Activated naive CD4-positive, alpha-beta T cell treated with anti-CD3 and anti-CD28 coated beads, Interleukin-2, amount 50 U/mL, for 24 hours (primary cell): ENCODE measurements around the gene ARL10.
A peak's percentile ranks its signal among the peaks of the same experiment; 100 is the strongest.

Experiments
- H3K27ac Mint-ChIP-seq: one replicate; pipeline ENCODE4 v1.8.0; 2021; ENCODE audit warnings: mild to moderate bottlenecking, mixed read lengths
- H3K27me3 Mint-ChIP-seq: one replicate; pipeline ENCODE4 v1.8.0; 2021; ENCODE audit warnings: mixed read lengths
- H3K36me3 Mint-ChIP-seq: one replicate; pipeline ENCODE4 v1.8.0; 2021; ENCODE audit warnings: mixed read lengths
- H3K4me1 Mint-ChIP-seq: one replicate; pipeline ENCODE4 v1.8.0; 2021; ENCODE audit warnings: mixed read lengths
- H3K4me3 Mint-ChIP-seq: one replicate; pipeline ENCODE4 v1.8.0; 2021; ENCODE audit warnings: mild to moderate bottlenecking, mixed read lengths
- H3K9me3 Mint-ChIP-seq: one replicate; pipeline ENCODE4 v1.8.0; 2021; ENCODE audit warnings: mixed read lengths

The ARL10 gene

DNA sequence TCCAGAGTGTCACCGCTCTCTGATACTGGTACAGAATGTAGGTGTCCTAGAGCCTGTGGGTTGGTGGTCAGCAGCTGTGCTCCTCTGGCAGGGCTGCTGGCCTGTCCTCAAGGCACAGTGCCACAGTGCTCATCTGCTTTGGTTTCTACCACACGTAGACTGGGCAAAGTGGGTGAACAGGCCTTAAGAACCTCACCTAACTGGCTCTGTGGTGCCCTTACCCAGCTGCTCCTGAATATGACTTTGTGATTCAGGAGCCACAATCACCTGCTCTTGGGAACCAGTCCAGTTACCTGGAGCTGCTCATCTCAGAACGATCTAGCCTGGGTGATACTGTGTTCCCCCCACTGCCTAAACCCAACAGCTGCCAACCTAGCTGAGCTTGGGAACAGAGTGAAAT lies 16.7 kb downstream of the ARL10 start:
- peaks cover 28% of the 10 kb centered on the region for H3K4me1 Mint-ChIP-seq
- no peaks in the 10 kb centered on the region for H3K27me3 Mint-ChIP-seq
- H3K9me3 Mint-ChIP-seq = no peaks in the 10 kb centered on the region
- H3K4me3 Mint-ChIP-seq = no peak overlapping the region
- peaks cover 18% of the 10 kb centered on the region for H3K36me3 Mint-ChIP-seq
- no peak overlapping the region for H3K27ac Mint-ChIP-seq

DNA sequence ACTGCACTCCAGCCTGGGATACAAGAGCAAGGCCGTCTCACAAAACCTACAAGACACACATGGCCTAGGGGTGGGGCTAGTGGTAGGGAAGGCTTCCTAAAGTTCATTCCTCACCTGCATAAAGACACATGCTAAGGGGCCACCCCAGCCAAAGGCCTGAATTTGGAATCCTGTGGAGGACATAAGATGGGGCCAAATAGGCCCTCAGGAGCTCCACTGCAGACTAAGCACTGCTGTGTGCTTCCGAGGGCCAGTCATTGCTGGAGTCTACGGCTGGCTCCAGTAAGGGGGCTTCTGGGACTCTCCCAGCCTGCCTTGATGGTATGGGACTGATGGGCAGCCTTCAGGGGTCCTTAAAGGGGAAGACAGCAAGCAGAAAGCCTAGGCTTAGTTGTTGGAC lies 17.4 kb downstream of the ARL10 start:
- no peak overlapping the region for H3K4me3 Mint-ChIP-seq
- H3K27ac Mint-ChIP-seq = no peak overlapping the region
- H3K9me3 Mint-ChIP-seq = no peaks in the 10 kb centered on the region
- no peaks in the 10 kb centered on the region for H3K27me3 Mint-ChIP-seq
- H3K36me3 Mint-ChIP-seq = peaks cover 26% of the 10 kb centered on the region
- H3K4me1 Mint-ChIP-seq = peaks cover 33% of the 10 kb centered on the region

- no peaks in the 10 kb centered on the region for H3K27me3 Mint-ChIP-seq
- H3K4me3 Mint-ChIP-seq = no peak overlapping the region
- no peaks in the 10 kb centered on the region for H3K9me3 Mint-ChIP-seq
- no peak overlapping the region for H3K27ac Mint-ChIP-seq
- H3K4me1 Mint-ChIP-seq = peaks cover 33% of the 10 kb centered on the region
- H3K36me3 Mint-ChIP-seq = peaks cover 30% of the 10 kb centered on the region
Measured at GRCh38 chr5:176383248-176383905, 18.1 kb downstream of the ARL10 start.

DNA sequence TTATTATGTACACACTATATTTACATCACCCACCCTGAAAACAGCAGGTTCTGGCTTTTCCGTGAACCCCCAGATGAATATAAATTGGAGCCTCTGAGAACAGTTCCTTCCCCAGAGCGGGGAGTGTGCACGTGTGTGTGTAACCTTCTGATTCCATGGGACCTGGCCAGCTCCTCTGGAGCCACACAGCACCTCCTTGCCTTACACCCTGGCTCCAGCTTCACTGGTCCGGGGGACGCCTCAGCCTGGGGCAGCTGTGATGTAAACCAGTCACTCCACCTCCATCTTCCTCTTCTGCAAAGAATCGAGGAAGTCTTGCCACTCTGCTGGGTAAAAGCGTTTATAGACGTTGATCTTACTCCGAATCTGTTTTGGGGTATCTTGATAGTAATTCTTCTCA lies 18.7 kb downstream of the ARL10 start:
- Mint-ChIP-seq H3K9me3 (no peaks in the 10 kb centered on the region), H3K27ac (no peak overlapping the region), H3K4me3 (no peak overlapping the region), H3K36me3 (peaks cover 31% of the 10 kb centered on the region), H3K4me1 (peaks cover 33% of the 10 kb centered on the region), H3K27me3 (no peaks in the 10 kb centered on the region)

- Mint-ChIP-seq H3K27me3 (no peaks in the 10 kb centered on the region), H3K9me3 (no peaks in the 10 kb centered on the region), H3K4me1 (peaks cover 34% of the 10 kb centered on the region), H3K4me3 (no peak overlapping the region), H3K36me3 (peaks cover 31% of the 10 kb centered on the region), H3K27ac (no peak overlapping the region)
Measured at GRCh38 chr5:176384366-176384930, 19.2 kb downstream of the ARL10 start.

- Mint-ChIP-seq H3K27me3 (no peaks in the 10 kb centered on the region), H3K27ac (peak overlapping the region; percentile 12), H3K9me3 (no peaks in the 10 kb centered on the region), H3K4me3 (no peak overlapping the region), H3K4me1 (peaks cover 34% of the 10 kb centered on the region), H3K36me3 (peaks cover 27% of the 10 kb centered on the region)
Measured at GRCh38 chr5:176384991-176385390, 19.7 kb downstream of the ARL10 start.

DNA sequence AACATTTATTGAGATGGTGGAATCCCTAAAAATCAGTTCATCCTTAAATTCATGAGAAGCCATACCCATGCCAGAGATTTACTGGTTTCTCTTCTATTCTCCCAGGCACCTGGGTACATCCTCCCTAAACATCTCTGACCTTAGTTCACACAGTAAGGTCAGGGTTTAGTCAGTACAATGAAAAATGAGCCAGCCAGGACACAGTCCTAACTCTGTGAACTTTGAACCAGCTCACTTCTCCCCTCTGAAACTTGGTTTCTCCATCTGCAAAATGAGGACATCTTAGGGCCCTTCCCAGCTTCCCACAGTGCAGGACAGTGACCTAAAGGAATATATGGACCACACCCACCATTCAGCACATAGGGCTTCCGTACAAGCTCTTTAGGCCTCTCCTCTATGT lies 21.2 kb downstream of the ARL10 start:
- peak overlapping the region; percentile 100 for H3K4me3 Mint-ChIP-seq
- peak overlapping the region; percentile 17 for H3K27ac Mint-ChIP-seq
- H3K36me3 Mint-ChIP-seq = peaks cover 27% of the 10 kb centered on the region

DNA sequence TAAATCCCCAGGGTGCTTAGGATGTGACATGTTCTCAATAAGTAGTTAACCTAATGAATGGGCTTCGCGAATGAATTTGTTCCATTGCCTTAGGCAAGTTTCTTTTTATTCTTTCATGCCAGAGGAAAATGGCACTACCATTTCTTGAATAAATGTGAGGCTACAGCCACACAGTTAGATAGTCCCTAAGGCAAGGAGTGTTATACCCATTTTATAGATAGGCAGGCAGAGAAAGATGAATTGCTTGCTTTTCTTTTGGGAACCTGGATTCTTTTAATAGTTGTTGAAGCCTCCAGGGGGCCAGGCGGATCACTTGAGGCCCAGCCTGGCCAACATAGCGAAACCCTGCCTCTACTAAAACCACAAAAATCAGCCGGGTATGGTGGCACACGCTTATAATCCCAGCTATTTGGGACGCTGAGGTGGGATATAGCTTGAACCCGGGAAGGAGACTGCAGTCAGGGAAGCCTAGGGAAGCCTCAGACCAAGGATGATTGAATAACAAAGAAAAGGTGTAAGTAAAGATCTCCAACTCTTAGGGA lies 22.2 kb downstream of the ARL10 start:
- peaks cover 27% of the 10 kb centered on the region for H3K36me3 Mint-ChIP-seq
- peaks cover 32% of the 10 kb centered on the region for H3K4me1 Mint-ChIP-seq
- H3K4me3 Mint-ChIP-seq = peak overlapping the region; percentile 100

More for the DNA sequence above, 21.2 kb downstream of the ARL10 start:
- H3K9me3 Mint-ChIP-seq = no peaks in the 10 kb centered on the region
- H3K4me1 Mint-ChIP-seq = peaks cover 32% of the 10 kb centered on the region
- H3K27me3 Mint-ChIP-seq = no peaks in the 10 kb centered on the region

DNA sequence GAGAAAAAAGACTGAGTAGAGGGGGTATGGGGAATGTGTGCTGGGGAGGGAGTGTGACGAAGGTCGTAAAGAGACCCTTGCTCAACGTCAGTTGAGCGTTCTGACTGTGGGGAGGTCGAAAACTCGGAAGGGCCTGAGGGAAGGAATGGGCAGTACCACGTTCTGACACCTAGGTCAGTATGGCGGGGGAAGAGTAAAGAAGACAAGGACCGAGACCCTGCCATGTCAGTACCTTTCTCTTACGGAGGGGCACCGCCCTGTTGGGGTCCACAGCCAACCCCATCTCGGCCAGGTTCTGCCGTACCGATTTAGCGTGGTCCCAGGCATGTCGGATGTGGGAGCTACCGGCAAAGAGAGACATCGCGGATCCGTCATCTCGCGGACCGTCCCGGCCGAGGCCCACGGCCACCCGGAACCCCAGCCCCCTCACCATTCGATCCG lies 22.7 kb downstream of the ARL10 start:
- Mint-ChIP-seq H3K27ac (peak overlapping the region; percentile 100), H3K4me3 (peak overlapping the region; percentile 100), H3K27me3 (no peaks in the 10 kb centered on the region), H3K9me3 (no peaks in the 10 kb centered on the region), H3K4me1 (peaks cover 32% of the 10 kb centered on the region), H3K36me3 (peaks cover 27% of the 10 kb centered on the region)

More for the DNA sequence above, 22.2 kb downstream of the ARL10 start:
- no peaks in the 10 kb centered on the region for H3K9me3 Mint-ChIP-seq
- no peaks in the 10 kb centered on the region for H3K27me3 Mint-ChIP-seq
- H3K27ac Mint-ChIP-seq = peak overlapping the region; percentile 100

DNA sequence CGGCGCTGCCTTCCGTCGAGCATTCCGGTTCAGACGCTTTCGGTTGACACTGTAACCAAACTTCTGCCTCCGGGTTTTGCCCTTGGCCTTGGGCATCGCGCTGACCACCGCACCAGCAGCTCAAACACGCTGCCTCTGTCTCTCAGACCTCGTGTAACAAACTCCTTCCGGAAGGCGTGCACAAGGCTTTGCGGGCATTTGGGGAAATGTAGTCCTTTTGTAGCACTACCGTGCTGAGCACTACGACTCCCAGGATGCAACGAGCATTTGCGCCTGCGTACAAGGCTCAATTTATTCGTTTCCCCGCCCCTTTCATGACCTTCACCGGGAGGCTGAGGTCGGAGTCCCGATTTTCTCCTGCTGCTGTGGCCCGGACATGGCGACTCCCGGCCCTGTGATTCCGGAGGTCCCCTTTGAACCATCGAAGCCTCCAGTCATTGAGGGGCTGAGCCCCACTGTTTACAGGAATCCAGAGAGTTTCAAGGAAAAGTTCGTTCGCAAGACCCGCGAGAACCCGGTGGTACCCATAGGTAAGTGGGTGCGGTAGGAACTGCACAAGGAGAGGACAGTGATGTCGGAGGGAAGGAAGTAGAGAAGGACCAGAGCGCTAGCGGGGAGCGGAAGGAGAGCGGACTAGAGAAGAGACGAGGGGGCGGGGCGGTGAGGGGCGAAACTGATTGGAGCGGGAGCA lies 23.3 kb downstream of the ARL10 start, which contains the start of the genes HIGD2A and NOP16:
Gene HIGD2A (plus strand): TSS at position 308 of the 691 bp plus-strand sequence. CDS start 69 bp downstream, at position 377.
Gene NOP16 (minus strand): TSS at position 155 of the 691 bp plus-strand sequence. CDS start 59 bp downstream, at position 96.
- peak within 1 kb of the TSS; percentile 100 for H3K4me3 Mint-ChIP-seq
- H3K27ac Mint-ChIP-seq = peak within 1 kb of the TSS; percentile 100
- peaks cover 27% of the 10 kb centered on the region for H3K36me3 Mint-ChIP-seq
- no peaks in the 10 kb centered on the region for H3K27me3 Mint-ChIP-seq
- H3K4me1 Mint-ChIP-seq = peaks cover 32% of the 10 kb centered on the region
- no peaks in the 10 kb centered on the region for H3K9me3 Mint-ChIP-seq

DNA sequence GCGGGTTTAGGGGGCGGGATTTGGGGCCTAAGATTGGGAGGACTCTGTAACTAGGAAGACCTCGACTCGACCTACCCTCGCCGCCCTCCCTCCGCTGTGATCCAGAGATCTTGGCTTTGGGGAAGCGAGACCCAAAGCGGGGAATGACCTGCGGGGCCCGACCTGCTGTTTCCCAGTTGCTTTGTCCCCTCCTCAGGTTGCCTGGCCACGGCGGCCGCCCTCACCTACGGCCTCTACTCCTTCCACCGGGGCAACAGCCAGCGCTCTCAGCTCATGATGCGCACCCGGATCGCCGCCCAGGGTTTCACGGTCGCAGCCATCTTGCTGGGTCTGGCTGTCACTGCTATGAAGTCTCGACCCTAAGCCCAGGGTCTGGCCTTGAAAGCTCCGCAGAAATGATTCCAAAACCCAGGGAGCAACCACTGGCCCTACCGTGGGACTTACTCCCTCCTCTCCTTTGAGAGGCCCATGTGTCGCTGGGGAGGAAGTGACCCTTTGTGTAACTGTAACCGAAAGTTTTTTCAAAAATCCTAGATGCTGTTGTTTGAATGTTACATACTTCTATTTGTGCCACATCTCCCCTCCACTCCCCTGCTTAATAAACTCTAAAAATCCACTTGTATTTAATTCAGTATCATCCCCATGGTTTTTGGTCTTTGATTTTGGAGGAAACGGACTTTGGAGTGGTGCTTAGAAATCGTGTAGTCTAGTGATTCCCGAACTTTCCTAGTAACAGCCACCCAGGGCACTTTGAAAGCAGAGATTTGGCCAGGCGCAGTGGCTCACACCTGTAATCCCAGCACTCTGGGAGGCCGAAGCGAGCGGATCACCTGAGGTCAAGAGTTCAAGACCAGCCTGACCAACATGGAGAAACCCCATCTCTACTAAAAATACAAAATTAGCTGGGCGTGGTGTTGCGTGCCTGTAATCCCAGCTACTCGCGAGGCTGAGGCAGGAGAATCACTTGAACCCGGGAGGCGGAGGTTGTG lies 24.1 kb downstream of the ARL10 start:
- Mint-ChIP-seq H3K27ac (peak overlapping the region; percentile 100), H3K27me3 (no peaks in the 10 kb centered on the region), H3K4me1 (peaks cover 28% of the 10 kb centered on the region), H3K4me3 (peak overlapping the region; percentile 100), H3K9me3 (no peaks in the 10 kb centered on the region), H3K36me3 (peaks cover 27% of the 10 kb centered on the region)

- peaks cover 17% of the 10 kb centered on the region for H3K36me3 Mint-ChIP-seq
- no peaks in the 10 kb centered on the region for H3K9me3 Mint-ChIP-seq
- no peak overlapping the region for H3K27ac Mint-ChIP-seq
- peaks cover 14% of the 10 kb centered on the region for H3K4me1 Mint-ChIP-seq
- H3K4me3 Mint-ChIP-seq = no peak overlapping the region
- H3K27me3 Mint-ChIP-seq = no peaks in the 10 kb centered on the region
Measured at GRCh38 chr5:176391479-176391878, 26.2 kb downstream of the ARL10 start.

DNA sequence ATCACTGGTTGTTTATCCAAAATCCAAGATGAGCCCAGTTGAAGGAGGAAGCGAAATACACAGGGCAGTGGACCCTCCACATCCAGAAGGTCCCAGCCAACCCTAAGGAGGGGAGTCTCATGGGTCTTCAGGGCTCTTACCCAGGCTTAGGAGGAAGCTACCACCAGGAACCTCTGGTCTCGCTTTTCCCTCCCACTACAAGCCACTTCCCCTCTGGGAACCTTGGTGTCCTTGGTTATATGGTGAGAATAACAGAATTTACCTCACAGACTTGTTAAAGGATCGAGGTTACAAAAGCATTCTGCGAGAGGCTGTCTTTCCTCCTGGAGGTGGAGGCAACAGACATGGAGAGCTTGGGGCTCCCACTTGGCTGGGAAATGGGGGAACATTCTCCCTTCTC lies 26.7 kb downstream of the ARL10 start:
- no peak overlapping the region for H3K4me3 Mint-ChIP-seq
- H3K4me1 Mint-ChIP-seq = peaks cover 8% of the 10 kb centered on the region
- no peaks in the 10 kb centered on the region for H3K27me3 Mint-ChIP-seq
- peak overlapping the region; percentile 52 for H3K27ac Mint-ChIP-seq
- peaks cover 12% of the 10 kb centered on the region for H3K36me3 Mint-ChIP-seq
- H3K9me3 Mint-ChIP-seq = no peaks in the 10 kb centered on the region

GRCh38 chr5:176392526-176392925 lies 27.2 kb downstream of the ARL10 start:
- no peaks in the 10 kb centered on the region for H3K27me3 Mint-ChIP-seq
- peaks cover 8% of the 10 kb centered on the region for H3K36me3 Mint-ChIP-seq
- peaks cover 4% of the 10 kb centered on the region for H3K4me1 Mint-ChIP-seq
- H3K27ac Mint-ChIP-seq = no peak overlapping the region
- no peaks in the 10 kb centered on the region for H3K9me3 Mint-ChIP-seq
- H3K4me3 Mint-ChIP-seq = no peak overlapping the region

DNA sequence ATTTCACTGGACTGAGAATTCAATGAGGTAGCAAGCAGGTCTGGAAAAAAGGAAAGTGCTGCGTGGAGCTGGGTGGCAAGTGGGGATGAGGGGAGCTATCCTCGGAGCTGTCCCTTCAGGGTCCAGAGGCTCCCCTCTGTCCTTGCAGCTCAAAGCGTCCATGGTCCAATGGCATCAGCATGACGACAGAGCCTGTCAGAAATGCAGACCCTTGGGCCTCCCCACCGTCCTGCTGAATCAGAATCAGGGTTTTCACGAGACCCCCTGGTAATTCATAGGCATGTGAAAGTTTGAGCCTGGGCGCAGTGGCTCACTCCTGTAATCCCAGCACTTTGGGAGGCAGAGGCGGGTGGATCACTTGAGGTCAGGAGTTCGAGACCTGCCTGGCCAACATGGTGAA lies 28.8 kb downstream of the ARL10 start:
- peaks cover 1% of the 10 kb centered on the region for H3K36me3 Mint-ChIP-seq
- no peaks in the 10 kb centered on the region for H3K9me3 Mint-ChIP-seq
- H3K4me3 Mint-ChIP-seq = no peak overlapping the region
- peaks cover 4% of the 10 kb centered on the region for H3K4me1 Mint-ChIP-seq
- H3K27ac Mint-ChIP-seq = no peak overlapping the region
- no peaks in the 10 kb centered on the region for H3K27me3 Mint-ChIP-seq
